Neuron (in vitro differentiated cells): ENCODE data around the gene SMIM32.

Experiments used
- H2AFZ ChIP-seq: one replicate; pipeline ENCODE4 v1.6.1; 2013; ENCODE audit warnings: low read depth, mild to moderate bottlenecking, inconsistent platforms, low read length, moderate library complexity
- H3K27me3 ChIP-seq: one replicate; pipeline ENCODE4 v1.6.1; 2013; ENCODE audit warnings: low read length; ENCODE audit not compliant: insufficient read depth
- H3K36me3 ChIP-seq: one replicate; pipeline ENCODE4 v1.6.1; 2013; ENCODE audit warnings: low read length; ENCODE audit not compliant: insufficient read depth
- H3K4me1 ChIP-seq: one replicate; pipeline ENCODE4 v1.6.1; 2013; ENCODE audit warnings: low read length; ENCODE audit not compliant: insufficient read depth
- H3K4me3 ChIP-seq: 2 replicates; pipeline ENCODE4 v1.5.1; 2013; ENCODE audit warnings: mild to moderate bottlenecking, low read length, moderate library complexity
- H3K9me3 ChIP-seq: one replicate; pipeline ENCODE4 v1.6.1; 2013; ENCODE audit warnings: low read length

The SMIM32 gene

DNA sequence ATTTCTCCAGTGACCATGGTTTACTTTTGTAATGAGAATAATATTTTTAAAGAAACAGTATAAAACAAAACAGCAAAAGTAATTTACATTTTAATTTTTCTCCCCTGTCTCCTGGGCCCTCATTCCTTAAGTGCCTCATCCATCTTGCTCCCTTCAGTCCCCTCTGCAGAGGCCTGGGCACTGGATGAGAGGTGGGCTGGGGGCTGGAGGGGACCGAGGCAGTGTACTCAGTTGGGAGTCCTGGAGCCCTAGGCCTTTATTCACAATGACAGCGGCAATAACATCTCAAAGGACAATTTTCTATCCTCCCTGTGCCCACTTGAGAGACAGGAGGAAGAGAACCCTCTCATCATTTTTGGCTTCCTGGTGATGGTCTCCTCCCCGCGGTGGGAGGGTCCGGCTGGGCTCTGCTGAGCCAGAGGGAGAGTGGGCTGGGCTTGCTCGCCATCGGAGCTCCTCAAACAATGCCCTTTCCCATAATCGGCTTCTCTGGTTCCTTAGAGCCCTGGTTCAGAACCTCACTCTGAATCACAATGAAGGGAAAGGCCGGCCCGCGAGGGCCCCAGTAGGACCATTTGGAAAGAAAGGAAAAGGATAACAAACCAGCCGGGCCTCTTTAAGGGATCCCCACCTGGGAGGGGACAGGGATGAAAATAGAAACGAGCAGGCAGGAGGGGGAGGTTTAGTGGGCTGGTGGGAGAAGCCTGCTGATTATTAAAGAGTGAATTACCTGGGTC, 9.7 kb upstream of the SMIM32 start:
- peaks cover 2% of the 10 kb centered on the region for H3K9me3 ChIP-seq
- peaks cover 36% of the 10 kb centered on the region for H3K27me3 ChIP-seq
- H3K4me1 ChIP-seq, result peaks cover 13% of the 10 kb centered on the region
- no peaks in the 10 kb centered on the region for H3K36me3 ChIP-seq
- H2AFZ ChIP-seq, result peak overlapping the region; percentile 40
- H3K4me3 ChIP-seq, result peak overlapping the region; percentile 34

DNA sequence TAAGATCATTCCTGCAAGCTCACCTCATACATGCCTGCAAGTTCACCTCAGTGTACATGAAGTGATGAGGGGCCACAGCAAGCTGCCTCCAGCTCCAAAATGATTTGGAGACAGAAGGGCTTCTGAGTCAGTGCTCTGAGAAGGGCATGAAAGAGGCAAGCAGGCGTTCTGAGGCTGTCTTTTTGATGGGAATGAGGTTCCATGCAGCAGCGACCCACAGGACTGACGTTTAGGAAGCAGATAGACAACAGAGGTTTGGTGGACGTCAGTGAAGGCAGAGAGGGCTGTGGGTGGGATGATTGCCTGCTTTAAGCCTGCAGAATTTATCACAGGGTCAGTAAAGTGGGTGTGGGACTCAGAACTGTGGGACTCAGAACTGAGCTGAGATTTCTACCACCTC, 8.9 kb upstream of the SMIM32 start:
- Histone ChIP-seq H2AFZ (peak overlapping the region; percentile 40), H3K4me3 (no peak overlapping the region), H3K27me3 (peaks cover 41% of the 10 kb centered on the region), H3K36me3 (no peaks in the 10 kb centered on the region), H3K9me3 (peaks cover 2% of the 10 kb centered on the region), H3K4me1 (peaks cover 13% of the 10 kb centered on the region)

DNA sequence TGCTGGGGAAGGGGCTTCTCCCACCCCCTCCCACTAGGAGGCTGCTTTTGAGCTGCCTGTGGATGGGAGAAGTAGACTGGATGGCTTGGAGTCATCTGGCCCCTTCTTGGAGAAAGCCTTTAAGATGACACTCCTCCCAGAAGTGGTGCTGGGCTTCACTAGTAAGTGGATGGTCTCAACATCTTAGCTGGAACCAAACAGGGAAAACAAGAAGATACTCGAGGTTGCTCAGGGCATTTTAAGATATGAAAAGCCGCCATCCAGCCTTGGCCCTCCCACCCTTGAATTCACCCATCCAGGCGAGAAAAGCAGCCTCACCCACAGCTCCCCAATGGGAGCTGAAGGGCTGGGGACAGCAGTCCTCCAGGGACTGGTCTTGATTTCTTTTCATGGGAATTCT, 7.8 kb upstream of the SMIM32 start:
- Histone ChIP-seq H3K4me1 (peaks cover 20% of the 10 kb centered on the region), H3K4me3 (no peak overlapping the region), H3K36me3 (no peaks in the 10 kb centered on the region), H3K9me3 (peaks cover 2% of the 10 kb centered on the region), H3K27me3 (peaks cover 41% of the 10 kb centered on the region), H2AFZ (no peak overlapping the region)

GRCh38 chr5:136200130-136200529, 7.2 kb upstream of the SMIM32 start:
- Histone ChIP-seq H2AFZ (no peak overlapping the region), H3K4me3 (no peak overlapping the region), H3K36me3 (no peaks in the 10 kb centered on the region), H3K9me3 (peaks cover 2% of the 10 kb centered on the region), H3K27me3 (peaks cover 47% of the 10 kb centered on the region), H3K4me1 (peaks cover 20% of the 10 kb centered on the region)

DNA sequence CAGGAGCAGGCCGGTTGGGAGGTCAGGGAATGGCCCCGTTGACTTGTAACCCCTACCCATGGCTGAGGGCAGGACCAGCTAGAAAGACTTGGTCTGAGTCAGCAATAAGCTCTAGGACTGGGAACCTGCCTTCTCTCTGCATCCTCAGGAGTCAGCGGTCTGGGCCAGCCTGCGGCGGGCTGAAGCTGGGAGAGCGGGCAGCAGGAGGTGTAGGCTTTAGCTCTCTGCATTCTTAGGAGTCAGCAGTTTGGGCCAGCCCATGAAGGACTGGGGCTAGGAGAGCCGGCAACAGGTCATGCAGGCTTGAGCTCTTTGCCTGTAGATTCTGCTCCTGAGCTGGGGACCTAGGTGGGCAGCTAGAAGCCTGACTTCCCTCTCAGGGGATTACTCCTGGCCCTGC, 6.4 kb upstream of the SMIM32 start:
- Histone ChIP-seq H3K9me3 (no peaks in the 10 kb centered on the region), H2AFZ (no peak overlapping the region), H3K27me3 (peaks cover 53% of the 10 kb centered on the region), H3K4me3 (no peak overlapping the region), H3K36me3 (no peaks in the 10 kb centered on the region), H3K4me1 (peaks cover 20% of the 10 kb centered on the region)

GRCh38 chr5:136198453-136198852, 5.5 kb upstream of the SMIM32 start:
- H3K9me3 ChIP-seq, result no peaks in the 10 kb centered on the region
- peaks cover 53% of the 10 kb centered on the region for H3K27me3 ChIP-seq
- H2AFZ ChIP-seq, result no peak overlapping the region
- H3K4me1 ChIP-seq, result peaks cover 19% of the 10 kb centered on the region
- no peak overlapping the region for H3K4me3 ChIP-seq
- H3K36me3 ChIP-seq, result no peaks in the 10 kb centered on the region

GRCh38 chr5:136197462-136198142, 4.6 kb upstream of the SMIM32 start:
- Histone ChIP-seq H3K9me3 (no peaks in the 10 kb centered on the region), H3K36me3 (no peaks in the 10 kb centered on the region), H3K4me3 (no peak overlapping the region), H3K4me1 (peaks cover 16% of the 10 kb centered on the region), H2AFZ (no peak overlapping the region), H3K27me3 (peaks cover 53% of the 10 kb centered on the region)

DNA sequence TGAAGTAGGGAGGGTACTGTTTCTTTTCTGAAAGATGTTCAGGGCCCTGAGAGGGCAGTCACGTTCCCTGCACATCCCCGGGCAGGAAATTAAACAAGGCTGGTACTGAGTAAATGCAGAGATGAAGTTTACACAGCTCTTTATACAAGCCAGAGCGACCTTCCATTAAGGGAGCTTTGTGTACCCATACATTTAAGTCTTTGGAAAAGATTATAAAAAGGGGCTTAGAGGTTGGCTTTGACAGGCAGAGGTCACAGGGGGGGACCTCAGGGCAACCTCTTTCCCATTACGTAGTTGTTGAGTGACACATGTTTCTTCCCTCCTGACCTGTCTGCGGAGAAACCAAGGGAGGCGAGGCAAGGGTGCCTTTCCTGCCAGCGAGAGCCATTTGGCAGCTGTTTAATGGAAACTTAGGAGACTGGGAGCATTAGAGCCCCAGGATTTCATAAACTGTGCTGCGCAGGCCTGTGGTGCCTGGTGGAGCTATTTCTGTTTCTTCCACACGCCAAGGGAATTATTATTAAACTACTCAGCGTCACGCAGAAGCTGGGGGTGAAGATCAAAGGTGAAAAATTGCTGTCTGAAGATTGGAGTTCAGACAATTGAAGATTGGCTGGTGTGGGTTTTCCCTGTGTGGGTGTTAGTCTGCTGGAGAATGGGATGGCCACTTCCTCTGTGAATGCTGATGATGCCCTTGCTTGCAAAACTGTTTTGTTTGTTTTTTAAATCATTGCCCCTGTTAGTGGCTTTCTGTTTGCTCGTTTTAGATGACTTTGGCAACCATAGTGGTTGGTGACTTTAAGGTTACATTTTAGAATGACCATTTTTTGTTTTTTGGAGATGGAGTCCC, 3.2 kb upstream of the SMIM32 start:
- H3K4me3 ChIP-seq, result no peak overlapping the region
- no peak overlapping the region for H2AFZ ChIP-seq
- no peaks in the 10 kb centered on the region for H3K9me3 ChIP-seq
- H3K4me1 ChIP-seq, result peaks cover 11% of the 10 kb centered on the region
- H3K27me3 ChIP-seq, result peaks cover 52% of the 10 kb centered on the region
- H3K36me3 ChIP-seq, result no peaks in the 10 kb centered on the region

- no peak overlapping the region for H2AFZ ChIP-seq
- H3K27me3 ChIP-seq, result peaks cover 41% of the 10 kb centered on the region
- no peak overlapping the region for H3K4me3 ChIP-seq
- no peaks in the 10 kb centered on the region for H3K9me3 ChIP-seq
- H3K4me1 ChIP-seq, result peaks cover 11% of the 10 kb centered on the region
- H3K36me3 ChIP-seq, result no peaks in the 10 kb centered on the region
Observed at GRCh38 chr5:136194576-136194975, 1.6 kb upstream of the SMIM32 start.

DNA sequence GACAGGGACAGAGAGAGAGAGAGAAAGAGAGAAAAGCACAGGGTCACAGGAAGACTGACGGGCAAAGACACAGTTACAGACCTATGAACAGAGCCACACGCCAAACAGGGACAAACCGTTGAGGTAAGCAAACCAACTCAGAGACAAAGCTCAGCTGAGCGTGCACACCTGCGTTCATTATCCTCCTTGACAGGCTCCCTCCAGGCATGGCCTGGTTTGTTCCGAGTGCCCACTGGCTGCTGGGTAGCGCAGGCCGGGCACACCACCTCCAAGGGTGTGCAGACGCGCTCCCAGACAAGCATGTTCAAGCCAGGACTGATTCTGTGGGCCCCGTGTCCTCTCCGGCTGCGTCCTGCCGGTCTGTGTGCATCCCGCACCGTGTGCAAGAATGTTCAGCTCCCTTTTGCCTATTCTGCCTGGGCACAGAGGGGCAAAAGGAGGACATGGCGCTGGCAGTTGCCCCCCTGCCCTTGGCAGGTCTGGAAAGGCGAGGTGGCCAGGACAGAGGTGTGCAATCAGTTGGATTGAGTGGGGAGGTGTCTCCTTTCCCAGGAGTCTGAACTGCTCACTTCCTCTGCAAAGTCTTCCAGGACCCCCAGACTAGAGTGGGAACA, 467 bp upstream of the SMIM32 start:
- Histone ChIP-seq H3K4me1 (peaks cover 11% of the 10 kb centered on the region), H3K36me3 (peaks cover 6% of the 10 kb centered on the region), H3K4me3 (peak overlapping the region; percentile 55), H3K27me3 (peaks cover 36% of the 10 kb centered on the region), H3K9me3 (peaks cover 3% of the 10 kb centered on the region), H2AFZ (peak overlapping the region; percentile 62)

GRCh38 chr5:136192015-136192525, 892 bp downstream of the SMIM32 start:
- Histone ChIP-seq H3K4me1 (peaks cover 11% of the 10 kb centered on the region), H3K27me3 (peaks cover 30% of the 10 kb centered on the region), H3K9me3 (peaks cover 3% of the 10 kb centered on the region), H3K4me3 (peak overlapping the region; percentile 55), H2AFZ (peak overlapping the region; percentile 62), H3K36me3 (peaks cover 15% of the 10 kb centered on the region)

DNA sequence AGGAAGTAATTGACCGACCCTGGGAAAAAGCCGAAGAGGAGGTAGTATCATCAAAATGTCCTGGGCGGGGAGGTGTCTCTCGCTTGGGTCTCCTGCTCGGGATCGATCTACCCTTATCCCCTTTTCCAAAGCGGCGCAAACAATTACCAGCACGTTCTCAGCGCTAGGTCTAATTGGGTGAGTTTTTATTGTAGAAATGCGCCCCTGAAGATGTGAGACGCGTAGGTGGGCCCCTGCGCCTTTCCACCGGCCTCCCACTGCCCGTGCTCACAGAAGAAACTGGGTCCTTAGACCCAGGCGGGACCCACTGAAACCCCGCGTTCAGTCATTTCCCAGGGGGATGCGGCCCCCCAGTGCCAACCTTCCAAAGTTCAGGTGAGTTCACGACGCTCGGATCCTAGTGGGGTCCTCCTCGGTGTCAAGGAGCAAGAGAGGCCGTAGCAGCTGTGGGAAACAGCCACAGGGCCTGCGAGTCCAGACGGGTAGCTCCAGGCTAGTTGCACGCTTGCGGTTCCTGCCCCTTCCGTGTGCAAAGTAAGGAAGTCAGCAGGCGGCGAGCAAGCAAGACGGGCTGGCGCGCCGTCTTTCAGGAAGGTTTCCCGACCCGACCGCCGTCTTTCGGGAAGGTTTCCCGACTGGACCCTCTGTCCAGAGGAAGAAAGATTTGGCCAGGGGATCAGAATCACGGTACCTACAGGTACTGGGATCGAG, 1.5 kb downstream of the SMIM32 start:
- Histone ChIP-seq H3K27me3 (peaks cover 28% of the 10 kb centered on the region), H3K9me3 (peaks cover 3% of the 10 kb centered on the region), H3K4me1 (peaks cover 11% of the 10 kb centered on the region), H2AFZ (no peak overlapping the region), H3K4me3 (no peak overlapping the region), H3K36me3 (peaks cover 15% of the 10 kb centered on the region)
